Pulmonary artery endothelial cell (primary cell): ENCODE data around the gene ZDHHC19. TPM values are rescaled to one million over a fixed set of nuclear protein-coding genes. Genes with fewer than 3 reads are reported as not detected.
"Not testable (repeated sequence)": the region's sequence is repeated elsewhere in the genome, so short reads cannot be mapped to it uniquely, and the experiment has no call there.

Experiments
- DNase-seq: peaks from one replicate; pipeline ENCODE4 v3.0.0-alpha.2; 2011; ENCODE audit warnings: low read depth, low spot score
- total RNA-seq: library from RNA; depleted of rRNA; stranded (reverse); fragments of >200 nt; gene quantifications from 2 replicates; pipeline ENCODE4 v1.2.3, GENCODE V29; 2014

The ZDHHC19 gene
- total RNA-seq, 1 donor from 2014 or later = not detected

DNA sequence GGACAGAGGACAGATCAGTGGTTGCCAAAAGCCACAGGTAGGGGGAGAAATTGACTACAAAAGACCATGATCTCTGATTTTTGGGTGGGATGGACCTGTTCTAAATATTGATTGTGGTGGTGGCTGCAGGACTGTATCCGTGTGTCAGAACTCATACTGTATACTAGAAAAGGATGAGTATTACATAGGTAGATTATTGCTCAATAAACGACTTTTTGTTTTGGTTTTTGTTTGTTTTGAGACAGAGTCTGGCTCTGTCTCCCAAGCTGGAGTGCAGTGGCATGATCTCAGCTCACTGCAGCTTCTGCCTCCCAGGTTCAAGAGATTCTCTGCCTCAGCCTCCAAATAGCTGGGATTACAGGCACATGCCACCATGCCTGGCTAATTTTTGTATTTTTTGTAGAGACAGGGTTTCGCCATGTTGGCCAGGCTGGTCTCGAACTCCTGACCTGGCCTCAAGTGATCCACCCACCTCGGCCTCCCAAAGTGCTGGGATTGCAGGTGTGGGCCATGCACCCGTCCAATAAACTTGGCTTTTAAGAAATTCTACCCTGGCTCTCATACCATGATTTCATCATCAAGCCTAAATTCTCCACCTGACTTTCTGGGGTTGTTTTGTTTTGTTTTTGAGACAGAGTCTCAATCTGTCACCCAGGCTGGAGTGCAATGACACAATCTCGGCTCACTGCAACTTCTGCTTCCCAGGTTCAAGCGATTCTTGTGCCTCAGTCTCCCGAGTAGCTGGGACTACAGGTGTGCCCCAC is 5.6 kb downstream of the ZDHHC19 start:
- not testable (repeated sequence) for DNase-seq

DNA sequence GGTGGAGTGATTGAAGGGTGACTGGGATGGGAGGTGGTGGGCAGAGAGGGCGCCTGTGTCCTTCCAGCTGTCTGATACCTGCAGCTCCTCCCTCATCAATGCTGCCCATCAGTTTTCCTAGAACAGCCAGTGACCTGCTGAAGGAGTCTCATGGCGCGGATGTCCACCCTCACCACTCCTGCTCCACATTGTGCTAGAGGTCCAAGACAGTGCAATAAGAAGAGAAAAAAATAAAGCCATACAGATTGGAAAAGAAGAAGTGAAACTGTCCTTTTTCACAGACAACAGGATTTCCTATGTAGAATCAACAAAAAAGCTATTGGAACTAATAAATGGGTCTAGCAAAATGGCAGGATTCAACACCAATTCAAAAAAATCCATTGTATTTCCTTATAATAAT is 7.4 kb downstream of the ZDHHC19 start:
- DNase-seq = no peak

DNA sequence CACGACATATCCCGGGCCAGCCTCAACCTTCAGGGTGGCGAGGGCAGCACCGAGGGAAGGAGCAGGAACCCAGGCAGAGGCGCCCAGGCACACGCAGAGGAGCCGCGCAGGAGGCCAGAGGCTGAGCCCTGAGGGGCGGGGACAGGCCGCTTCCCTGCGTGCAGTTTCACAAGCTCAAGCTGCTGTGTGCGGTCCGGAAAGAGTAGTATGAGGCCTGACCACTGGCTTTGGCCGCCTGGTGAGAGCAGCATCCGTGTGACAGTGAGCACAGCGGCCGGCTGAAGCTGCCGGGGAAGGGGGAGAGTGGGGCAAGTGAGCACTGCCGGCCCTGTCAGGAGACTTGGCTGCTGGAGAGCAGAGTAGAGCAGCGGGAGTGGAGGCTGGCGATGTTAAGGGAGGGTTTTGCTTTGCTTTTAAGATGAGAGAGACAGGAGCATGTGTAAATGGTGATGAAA is 8.7 kb downstream of the ZDHHC19 start:
- no peak for DNase-seq

DNA sequence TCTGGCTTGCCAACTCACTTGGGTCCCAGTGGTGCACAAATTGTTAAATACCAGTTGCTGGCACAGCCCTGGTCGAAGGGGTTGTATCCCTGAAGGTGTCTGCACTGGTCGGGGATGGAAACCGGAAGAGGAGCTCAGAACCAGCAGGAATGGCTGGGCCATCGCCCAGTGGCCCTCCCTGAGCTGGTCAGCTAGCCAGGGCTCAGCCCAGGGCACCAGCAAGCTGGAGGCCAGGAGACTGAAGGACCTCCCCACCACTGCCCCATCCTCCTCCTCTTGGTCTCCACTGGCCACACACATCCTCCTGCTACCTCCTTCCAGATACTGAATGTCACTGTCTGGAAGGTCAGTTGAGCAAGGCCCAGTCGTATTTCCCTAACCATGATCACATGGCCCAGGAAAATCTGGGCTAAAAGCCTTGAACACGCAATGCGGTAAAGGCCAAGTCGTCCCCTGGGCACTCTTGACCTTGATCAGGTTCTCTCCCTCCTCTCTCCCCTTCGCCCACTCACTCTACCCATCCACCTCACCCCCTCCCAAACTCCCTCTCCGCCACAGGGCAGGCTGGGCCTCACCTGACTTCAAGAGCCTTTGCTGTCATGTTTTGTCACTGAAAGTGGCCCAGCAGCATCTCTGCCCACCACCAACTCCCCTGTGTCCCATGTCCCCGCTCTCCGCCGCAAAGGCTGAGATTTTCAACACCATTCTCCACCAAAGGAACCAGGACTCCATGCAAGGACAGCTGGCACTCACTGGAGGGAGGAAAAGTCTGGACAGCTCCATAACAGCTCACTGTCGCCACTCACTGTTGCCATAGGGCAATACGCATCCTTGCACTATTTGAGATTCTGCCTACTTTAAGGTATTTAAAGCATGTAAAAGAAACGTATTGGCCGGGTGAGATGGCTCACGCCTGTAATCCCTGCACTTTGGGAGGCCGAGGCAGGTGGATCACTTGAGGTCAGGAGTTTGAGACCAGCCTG is 12.1 kb downstream of the ZDHHC19 start:
- DNase-seq = no peak

DNA sequence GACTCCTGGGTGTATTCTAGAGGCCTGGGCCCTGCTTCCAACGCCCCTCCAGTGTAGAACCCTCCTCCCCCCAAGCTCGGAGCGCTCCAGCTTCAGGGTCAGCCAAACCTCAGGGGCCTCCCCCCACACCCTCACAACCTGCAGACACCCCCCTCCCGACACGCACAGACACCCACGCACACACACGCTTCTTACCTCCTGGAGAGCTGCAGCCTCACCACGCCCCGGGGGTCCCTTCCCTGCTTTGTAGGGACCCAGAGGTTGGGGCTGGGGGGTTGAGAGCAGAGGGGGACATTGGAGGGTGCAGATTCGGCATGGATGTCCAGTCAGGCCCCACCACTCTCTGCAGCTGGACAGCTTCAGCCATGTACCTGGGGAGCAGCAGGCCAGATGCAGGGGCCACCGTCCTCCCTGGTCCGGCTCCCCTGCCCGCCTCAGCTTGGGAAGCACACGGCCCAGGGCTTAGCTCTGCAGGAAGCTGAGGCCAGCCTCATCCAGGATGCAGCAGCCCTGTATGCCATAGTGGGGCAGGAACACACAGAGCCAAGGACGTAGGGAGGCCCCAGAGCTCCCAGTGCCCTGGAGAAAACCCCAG is 13.0 kb downstream of the ZDHHC19 start:
- DNase-seq = no peak

DNA sequence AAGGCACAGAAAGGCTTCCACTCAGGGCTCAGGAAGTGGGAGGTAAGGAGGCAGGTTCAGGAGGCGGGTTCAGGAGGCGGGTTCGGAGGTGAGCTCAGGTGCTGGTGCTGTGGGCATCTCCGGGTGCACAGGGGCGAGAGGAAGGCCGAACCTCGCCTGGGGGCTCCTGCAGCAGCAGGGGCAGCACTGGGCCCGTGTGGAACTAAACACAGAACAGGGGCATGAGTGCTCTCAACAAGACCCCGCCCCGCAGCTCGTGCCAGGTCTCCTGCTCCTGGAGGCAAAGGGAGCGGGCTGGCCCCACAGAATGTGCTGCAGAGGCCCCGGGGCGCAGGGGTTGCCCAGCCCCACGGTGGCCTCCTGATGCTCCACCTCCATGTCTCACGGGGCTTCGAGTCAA is 13.7 kb downstream of the ZDHHC19 start:
- no peak for DNase-seq

DNA sequence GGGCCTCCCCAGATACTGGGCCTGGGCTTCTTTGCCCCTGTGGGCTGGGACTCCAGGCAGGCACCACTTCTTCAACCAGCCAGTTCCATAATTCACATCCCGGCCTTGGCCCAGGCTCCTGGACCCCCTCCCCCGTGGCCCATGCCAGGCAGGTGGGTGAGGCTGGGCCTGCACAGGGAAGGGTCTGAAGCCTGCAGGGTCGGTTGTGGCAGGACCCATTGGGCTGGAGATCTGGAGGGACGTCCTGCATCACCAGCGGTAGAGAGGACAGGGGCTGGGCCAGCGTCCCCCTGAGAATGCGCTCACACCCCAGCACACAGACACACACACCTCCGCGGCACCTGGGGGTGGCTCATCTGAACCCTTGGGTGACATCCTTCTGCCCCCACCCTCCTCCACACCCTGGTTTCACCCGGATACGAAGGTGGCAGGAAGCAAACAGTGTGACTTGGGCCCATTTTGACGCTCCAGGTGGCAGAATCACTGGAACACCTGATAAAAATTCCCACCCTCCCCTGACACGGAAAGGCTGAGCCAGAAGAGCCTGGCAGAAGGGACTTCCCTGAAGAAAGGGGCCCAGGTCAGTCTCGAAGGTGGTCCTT is 15.4 kb downstream of the ZDHHC19 start:
- no peak for DNase-seq

DNA sequence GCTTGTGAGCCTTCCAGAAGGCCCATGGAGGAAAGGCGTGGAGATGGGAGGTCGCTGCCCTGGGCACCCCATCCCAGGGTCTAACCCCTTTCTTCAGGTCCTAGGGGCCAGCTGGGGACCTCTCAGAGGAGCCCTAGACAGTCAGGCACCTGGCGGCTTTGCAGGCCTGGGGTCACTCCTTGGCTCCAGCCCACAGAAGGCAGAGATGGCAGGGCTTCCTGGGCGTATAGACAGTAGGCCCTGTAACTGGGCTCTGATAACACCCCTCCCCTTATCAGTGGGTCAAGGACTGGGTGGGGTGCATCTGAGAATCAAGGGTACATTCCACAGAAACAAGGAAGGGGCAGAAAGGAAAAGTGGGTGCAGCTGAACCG is 16.7 kb downstream of the ZDHHC19 start:
- no peak for DNase-seq

DNA sequence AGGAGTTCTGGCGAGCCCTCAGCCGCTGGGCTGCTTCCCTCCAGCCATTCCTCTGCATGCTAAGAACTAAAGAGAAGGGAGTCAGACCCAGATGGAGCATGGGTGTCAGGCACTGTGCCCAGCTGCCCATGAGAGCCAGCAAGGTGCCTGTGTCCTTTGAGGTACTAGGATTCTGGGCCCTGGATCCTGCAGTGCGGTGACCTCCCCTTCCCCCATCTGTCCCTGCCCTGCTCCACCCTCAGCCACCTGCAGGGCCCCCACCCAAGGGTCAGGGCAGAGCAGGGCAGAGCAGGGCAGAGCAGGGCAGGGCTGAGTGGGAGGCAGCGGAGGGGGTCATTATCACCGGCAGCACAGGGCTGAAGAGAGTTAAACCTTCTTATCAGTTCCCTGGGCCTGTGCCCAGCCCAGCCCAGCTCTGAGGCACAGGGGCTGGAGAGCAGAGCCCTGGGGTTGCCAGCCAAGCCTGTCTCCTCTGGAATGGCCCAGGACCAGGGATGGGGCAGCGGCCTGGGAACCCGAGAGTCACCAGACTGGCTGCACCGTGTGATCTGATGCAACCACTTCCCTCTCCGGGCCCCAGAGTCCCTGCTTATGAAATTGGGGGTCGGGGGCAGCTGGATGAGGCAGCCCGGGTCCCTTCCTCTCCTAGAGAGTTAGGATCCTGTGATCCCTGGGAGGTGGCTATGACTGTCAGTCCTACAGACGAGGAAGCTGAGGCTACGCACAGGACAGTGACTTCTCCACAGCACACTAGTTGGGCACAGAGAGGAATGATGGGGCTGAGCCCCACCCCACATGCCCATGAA is 17.3 kb downstream of the ZDHHC19 start:
- DNase-seq = no peak

DNA sequence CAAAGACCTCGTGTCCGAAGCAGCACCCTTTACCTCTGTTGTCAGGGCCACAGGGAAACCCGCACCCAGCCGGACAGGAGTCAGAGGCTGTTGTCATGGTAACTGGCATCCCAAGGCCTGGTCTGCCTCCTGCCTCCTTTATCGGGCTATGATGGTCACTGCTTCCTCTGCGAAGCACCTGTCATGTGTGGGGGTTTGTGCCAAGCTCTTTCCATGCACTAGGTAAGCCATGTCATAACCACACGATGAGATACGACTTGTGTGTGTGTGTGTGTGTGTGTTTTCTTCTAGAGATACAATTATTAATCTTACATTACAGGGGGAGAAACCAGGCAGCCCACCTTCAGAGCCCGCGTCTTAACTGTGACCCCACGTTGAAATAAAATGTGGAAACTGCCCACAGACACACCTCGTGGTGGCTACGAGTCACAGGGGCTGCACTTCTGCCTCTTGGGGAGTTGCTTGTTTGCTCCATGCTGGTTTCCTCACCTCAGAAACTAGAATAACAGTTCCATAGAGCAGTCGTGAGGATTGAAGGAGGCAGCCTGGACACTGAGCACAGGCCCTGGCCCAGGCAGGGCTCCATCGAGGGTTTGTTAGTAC is 18.0 kb downstream of the ZDHHC19 start:
- no peak for DNase-seq

DNA sequence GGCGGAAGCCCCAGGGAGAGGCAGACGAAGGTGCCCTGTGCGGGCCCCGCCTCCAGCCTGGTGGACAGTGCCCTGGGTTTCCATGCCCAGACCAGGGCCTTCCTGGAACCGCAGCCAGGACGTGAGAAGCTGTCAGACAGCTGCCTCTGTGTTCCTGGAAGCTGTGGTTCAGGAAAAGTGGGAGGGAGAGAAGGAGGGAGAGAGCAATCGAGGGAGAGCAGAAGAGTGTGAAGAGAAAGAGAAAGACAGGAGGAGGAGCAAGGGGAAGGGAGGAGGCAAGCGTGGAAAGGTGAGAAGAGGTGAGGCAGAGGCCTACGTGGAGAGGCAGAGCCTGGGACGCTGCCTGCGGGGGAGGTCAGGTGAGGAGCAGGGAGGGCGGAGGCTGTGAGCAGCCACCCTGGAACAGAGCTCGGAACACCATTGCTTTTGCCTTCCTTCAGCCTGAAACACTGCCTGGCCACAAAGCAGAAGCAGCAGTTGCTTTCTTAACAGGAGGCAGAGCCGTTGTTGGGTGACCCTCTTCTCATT is 18.6 kb downstream of the ZDHHC19 start:
- no peak for DNase-seq

DNA sequence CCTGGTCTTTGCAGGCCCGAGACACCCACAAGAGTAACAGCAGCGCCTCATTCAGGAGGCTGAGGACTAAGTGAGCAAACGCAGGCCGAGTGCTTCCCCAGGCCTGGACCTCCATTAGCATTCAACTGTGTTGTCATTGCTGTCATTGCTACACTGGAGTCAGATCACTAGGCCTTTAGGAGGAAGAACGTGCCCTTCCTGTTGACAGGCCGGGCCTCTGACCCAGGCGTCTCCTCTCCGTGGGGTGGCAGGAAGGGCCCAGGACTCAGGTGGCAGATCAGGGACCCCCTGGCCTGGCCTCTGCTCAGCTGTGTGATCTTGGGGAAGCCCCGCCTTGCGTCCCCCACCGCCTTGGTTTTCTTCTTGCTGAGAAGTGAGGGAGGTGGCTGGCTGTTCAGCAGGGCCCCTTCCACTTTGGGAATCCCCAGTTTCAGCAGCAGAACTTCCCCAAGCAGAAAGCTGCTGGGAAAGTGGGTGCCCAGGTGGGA is 19.1 kb downstream of the ZDHHC19 start:
- no peak for DNase-seq

DNA sequence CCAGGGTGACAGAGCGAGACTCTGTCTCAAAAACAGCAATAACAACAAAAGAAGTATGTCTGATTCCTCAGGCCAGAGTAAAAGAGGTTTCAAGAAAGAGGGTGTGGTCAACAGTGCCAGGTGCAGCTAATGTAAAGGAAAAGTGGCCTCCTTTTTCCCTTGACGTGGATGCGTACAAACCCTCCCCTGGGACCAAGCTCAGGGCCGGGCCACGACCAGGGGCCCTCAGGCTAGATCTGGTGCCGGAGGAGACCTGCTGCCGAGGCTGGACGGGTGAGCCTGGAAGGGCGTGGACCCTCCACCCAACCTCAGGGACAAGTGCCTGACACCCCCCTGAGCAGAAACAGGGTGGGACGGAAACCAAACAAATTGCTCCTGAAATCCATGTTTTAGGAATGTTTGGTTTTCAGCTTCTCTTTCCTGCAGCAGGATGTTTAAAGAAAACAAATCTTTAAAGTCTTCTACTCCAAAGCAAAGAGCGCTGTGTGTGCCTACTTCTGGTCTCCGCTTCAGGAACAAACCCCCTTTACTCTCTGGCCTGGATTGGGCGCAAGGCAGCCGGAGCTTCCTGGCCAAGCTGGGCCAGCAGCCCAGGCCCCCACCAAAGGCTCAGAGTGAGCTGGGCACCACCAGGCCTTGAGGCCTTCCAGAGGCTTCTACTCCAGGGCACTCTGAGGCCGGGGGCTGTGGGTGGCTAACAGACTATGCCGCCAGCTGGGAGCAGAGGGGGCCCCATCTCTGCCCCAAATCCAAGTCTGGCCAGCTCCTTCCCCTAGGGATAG is 21.4 kb downstream of the ZDHHC19 start:
- no peak for DNase-seq

DNA sequence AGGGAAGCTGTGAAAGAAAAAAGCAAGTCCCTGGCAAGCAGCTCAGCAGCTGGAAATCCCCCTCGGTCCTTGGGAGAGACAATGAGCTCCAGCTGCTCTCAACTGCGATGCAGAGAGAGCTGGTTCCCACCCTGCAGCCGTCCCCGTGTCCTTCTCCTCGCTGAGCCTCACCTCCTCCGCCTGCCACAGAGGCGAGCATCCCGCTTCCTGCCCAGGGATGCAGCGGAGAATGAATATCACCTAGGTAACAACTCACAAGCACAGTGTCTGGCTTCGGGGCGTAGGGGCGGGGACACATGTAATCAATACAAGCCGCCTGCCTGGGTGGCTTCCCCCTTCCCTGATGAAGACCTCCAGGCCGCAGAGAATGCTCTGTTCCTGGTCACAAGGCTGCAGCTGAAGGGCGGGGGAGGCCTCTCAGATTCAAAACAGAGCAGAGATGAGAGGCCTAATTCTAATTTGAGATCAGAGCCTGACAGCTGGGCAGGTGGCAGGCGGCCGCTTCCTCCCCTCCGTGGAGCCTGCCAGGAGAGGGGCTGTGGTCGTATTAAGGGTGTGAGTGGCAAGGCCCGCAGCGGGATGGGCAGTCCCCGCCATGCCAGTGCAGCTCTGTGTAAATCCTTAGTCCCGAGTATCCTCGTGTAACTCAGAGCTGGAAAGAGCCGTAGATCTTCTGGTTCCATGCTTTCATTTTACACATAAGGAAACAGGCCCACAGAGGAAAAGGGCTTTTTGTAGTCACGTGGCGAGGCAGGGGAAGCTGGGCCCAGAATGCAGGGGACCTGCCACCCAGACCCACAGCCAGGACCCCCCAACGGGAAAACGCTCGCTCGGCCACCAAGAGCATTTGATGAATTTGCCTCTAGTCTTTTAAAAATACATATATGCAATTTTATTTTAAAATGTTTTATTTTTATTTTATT is 24.3 kb downstream of the ZDHHC19 start:
- no peak for DNase-seq

DNA sequence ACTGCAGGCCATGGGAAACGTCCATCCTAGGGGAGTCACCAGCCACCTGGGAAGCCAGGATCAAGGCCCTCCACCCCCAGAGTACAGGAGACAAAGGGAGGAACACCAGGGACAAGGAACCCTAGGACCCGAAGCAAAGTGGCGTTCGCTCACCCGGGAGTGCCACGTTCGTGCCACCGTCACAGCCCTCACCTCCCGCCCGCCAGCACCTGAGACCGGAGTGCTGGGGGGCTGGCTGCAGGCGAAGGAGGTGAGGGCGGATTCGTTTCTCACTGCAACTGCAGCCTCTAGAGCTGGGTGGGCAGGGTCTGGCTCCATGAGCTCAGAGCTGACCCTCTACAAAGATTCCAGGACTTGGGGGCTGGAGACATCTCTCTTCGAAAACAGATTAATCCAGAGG is 26.3 kb downstream of the ZDHHC19 start:
- no peak for DNase-seq

DNA sequence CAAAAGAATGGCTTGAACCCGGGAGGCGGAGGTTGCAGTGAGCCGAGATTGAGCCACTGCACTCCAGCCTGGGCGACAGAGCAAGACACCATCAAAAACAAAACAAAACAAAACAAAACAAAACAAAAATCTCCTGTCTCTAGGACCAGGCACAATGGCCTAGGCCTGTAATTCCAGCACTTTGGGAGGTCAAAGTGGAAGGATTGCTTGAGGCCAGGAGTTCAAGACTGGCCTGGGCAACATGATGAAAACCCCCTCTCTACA is 27.1 kb downstream of the ZDHHC19 start:
- not testable (repeated sequence) for DNase-seq

DNA sequence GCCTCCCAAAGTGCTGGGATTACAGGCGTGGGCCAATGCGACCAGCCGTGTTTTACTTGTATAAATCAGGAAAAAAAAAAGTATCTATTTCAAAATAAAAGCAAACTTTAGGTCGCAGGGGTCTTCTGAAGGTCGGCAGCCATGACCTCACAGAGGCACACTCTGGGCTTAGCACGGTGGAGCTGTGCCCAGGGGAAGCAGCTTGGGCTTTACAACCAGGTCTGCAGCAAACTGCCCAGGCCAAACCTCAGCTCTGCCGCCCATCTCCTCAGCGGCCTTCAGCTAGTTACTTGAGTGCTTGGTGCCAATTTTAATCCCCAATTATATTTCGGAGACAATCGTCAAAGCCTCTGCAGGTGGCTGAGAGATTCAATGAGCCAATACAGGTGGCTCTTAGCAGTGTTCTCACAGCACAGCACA is 30.1 kb downstream of the ZDHHC19 start:
- DNase-seq = no peak

DNA sequence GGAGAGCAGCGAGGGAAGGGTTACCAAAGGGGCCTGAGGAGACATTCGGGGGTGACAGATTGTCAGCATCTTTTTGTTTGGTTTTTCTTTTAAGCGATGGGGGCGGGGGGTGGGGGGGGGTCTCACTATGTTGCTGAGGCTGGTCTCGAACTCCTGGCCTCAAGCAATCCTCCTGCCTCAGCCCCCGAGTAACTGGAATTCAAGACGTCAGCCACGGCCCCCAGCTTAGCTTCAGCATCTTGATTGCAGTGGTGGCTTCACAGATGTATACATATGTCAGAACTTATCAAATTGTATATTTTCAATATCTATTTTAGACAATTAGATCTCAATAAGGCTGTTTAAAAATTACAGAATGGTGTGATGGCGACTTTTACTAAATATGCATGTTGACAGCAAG is 30.9 kb downstream of the ZDHHC19 start:
- no peak for DNase-seq
